Measurements from ENCODE around the gene MCCC2.

DNA sequence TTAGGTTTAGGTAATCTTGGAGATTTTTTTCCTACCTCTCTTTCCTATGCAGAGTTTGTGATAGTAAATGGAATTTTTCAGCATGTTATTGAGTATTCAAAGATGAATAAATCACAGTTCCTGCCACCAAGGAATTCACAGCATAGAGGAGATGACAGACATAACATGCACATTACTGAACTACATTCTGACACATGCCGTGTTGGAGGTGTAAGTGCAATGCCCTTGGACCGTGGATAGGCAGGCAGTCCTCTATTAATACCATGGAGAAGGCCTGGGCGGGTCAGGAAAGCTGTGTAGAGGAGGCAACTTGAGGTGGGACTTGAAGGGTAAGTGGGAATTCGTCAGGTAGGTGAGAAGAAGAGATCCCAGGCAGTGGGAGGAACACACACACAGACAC is 43.9 kb downstream of the MCCC2 start:
- TF ChIP-seq, protein P1, sequence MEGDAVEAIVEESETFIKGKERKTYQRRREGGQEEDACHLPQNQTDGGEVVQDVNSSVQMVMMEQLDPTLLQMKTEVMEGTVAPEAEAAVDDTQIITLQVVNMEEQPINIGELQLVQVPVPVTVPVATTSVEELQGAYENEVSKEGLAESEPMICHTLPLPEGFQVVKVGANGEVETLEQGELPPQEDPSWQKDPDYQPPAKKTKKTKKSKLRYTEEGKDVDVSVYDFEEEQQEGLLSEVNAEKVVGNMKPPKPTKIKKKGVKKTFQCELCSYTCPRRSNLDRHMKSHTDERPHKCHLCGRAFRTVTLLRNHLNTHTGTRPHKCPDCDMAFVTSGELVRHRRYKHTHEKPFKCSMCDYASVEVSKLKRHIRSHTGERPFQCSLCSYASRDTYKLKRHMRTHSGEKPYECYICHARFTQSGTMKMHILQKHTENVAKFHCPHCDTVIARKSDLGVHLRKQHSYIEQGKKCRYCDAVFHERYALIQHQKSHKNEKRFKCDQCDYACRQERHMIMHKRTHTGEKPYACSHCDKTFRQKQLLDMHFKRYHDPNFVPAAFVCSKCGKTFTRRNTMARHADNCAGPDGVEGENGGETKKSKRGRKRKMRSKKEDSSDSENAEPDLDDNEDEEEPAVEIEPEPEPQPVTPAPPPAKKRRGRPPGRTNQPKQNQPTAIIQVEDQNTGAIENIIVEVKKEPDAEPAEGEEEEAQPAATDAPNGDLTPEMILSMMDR (conservative IDR thresholded peaks at IDR 0.05; ENCODE audit: low read depth in 2 of 2) = no peak
- TF ChIP-seq ZNF114 (CRISPR knock-in tag; IDR thresholded peaks at IDR 0.05) (no peak), POLR2AphosphoS5 (IDR thresholded peaks at IDR 0.05; ENCODE audit: low read depth) (no peak), CREB1 (CRISPR knock-in tag; IDR thresholded peaks at IDR 0.05; ENCODE audit: low read depth) (no peak), EZH2 (IDR thresholded peaks at IDR 0.05; ENCODE audit: low read depth, unreplicated experiment) (no peak), EZH2phosphoT487 (IDR thresholded peaks at IDR 0.05; ENCODE audit: unreplicated experiment) (no peak), STAT1 (IDR thresholded peaks at IDR 0.05; ENCODE audit: unreplicated experiment) (no peak), ZNF331 (CRISPR knock-in tag; IDR thresholded peaks at IDR 0.05; ENCODE audit: low read depth) (no peak)
- TF ChIP-seq, protein P2, sequence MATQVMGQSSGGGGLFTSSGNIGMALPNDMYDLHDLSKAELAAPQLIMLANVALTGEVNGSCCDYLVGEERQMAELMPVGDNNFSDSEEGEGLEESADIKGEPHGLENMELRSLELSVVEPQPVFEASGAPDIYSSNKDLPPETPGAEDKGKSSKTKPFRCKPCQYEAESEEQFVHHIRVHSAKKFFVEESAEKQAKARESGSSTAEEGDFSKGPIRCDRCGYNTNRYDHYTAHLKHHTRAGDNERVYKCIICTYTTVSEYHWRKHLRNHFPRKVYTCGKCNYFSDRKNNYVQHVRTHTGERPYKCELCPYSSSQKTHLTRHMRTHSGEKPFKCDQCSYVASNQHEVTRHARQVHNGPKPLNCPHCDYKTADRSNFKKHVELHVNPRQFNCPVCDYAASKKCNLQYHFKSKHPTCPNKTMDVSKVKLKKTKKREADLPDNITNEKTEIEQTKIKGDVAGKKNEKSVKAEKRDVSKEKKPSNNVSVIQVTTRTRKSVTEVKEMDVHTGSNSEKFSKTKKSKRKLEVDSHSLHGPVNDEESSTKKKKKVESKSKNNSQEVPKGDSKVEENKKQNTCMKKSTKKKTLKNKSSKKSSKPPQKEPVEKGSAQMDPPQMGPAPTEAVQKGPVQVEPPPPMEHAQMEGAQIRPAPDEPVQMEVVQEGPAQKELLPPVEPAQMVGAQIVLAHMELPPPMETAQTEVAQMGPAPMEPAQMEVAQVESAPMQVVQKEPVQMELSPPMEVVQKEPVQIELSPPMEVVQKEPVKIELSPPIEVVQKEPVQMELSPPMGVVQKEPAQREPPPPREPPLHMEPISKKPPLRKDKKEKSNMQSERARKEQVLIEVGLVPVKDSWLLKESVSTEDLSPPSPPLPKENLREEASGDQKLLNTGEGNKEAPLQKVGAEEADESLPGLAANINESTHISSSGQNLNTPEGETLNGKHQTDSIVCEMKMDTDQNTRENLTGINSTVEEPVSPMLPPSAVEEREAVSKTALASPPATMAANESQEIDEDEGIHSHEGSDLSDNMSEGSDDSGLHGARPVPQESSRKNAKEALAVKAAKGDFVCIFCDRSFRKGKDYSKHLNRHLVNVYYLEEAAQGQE (IDR thresholded peaks at IDR 0.05; ENCODE audit: unreplicated experiment) = no peak
- TF ChIP-seq, protein P3, sequence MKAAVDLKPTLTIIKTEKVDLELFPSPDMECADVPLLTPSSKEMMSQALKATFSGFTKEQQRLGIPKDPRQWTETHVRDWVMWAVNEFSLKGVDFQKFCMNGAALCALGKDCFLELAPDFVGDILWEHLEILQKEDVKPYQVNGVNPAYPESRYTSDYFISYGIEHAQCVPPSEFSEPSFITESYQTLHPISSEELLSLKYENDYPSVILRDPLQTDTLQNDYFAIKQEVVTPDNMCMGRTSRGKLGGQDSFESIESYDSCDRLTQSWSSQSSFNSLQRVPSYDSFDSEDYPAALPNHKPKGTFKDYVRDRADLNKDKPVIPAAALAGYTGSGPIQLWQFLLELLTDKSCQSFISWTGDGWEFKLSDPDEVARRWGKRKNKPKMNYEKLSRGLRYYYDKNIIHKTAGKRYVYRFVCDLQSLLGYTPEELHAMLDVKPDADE (IDR thresholded peaks at IDR 0.05) = no peak

Measured in GM23338 (cell line).